SK-N-SH treated with all-trans-retinoic acid at 6 μM for 48 hours (cell line): ENCODE results near the gene P2RY14.

Source experiments
- BACH2 ChIP-seq: fragments of 250-450 bp; sonication (Bioruptor Pico); IDR thresholded peaks from 2 replicates; pipeline ENCODE4 v1.9.0; 2021; ENCODE audit warnings: mild to moderate bottlenecking, borderline replicate concordance
- CSDC2 ChIP-seq: fragments of 250-450 bp; sonication (Bioruptor Pico); IDR thresholded peaks from 2 replicates; pipeline ENCODE4 v1.5.0; 2020; ENCODE audit warnings: mild to moderate bottlenecking, moderate library complexity
- GLIS3 ChIP-seq: fragments of 250-450 bp; sonication (Bioruptor Pico); IDR thresholded peaks from 2 replicates; pipeline ENCODE4 v1.5.0; 2020; ENCODE audit warnings: mild to moderate bottlenecking, moderate library complexity
- ZC3H10 ChIP-seq: fragments of 250-450 bp; sonication (Bioruptor Pico); IDR thresholded peaks from 2 replicates; pipeline ENCODE4 v1.5.1; 2021; ENCODE audit warnings: mild to moderate bottlenecking, moderate library complexity

DNA sequence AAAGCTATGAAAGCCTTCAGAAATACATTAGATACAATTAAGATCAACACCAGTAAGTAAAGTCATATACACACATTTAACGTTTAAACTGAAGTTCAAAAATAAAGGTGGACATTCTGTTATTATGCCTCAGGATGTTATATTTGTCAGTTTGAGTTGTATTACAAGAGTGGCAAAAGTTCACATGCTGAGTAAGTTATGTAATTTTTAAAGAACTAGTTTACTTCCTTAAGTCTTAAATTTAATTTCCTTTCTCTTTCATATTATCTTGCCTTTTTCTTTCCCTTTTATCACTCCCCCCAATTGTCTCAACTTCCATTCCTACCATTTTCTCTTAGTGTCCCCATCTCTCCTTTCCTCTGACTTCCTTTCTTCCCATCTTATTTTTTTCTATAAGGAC, 43.2 kb upstream of the P2RY14 start:
- no peak for TF ChIP-seq ZC3H10 (CRISPR knock-in tag)
- no peak for TF ChIP-seq GLIS3
- no peak for TF ChIP-seq CSDC2 (CRISPR knock-in tag)
- no peak for TF ChIP-seq BACH2
